Dedifferentiated amniotic fluid mesenchymal stem cell (primary cell): ENCODE results near the gene CAVIN2.
"Not testable (repeated sequence)": the region's sequence is repeated elsewhere in the genome, so short reads cannot be mapped to it uniquely, and the experiment has no call there.

ENCODE experiments used
- DNase-seq: peaks from one replicate; pipeline ENCODE4 v3.0.0-alpha.2; 2016; ENCODE audit errors: extremely low spot score

Gene CAVIN2

DNA sequence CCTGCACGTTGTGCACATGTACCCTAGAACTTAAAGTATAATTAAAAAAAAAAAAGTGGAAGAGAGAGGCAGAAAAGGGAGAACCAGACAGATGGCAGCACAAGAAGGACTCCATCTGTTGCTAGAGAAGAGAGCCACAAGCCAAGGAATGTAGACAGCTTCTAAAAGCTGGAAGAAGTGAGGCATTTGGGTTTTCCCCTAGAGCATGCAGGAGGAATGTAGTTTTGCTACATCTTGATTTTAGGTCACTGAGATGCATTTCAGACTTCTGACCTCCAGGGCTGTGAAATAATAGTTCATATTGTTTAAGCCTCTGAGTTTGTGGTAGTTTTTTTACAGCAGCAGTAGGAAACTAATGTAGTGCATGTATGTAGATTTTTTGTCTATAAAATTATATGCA is 46.0 kb downstream of the CAVIN2 start:
- DNase-seq, result no peak

DNA sequence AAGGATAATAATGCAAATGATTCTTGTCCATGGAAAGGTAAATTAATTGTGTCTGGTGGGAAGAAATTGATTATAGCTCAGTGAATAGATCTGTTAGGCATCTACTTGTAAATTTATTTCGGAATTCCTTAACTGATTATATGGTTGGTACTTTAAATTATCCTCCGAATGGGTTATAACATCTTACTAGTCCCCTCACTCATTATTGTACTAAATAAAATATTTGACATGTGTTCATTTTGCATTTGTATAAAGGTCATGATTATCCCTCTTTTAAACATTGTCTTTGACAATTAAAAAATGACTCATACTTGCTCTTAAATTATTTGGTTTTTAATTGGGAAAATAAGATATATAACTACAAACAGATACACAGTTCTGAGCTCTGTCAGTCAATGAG is 47.4 kb downstream of the CAVIN2 start:
- DNase-seq, result no peak

DNA sequence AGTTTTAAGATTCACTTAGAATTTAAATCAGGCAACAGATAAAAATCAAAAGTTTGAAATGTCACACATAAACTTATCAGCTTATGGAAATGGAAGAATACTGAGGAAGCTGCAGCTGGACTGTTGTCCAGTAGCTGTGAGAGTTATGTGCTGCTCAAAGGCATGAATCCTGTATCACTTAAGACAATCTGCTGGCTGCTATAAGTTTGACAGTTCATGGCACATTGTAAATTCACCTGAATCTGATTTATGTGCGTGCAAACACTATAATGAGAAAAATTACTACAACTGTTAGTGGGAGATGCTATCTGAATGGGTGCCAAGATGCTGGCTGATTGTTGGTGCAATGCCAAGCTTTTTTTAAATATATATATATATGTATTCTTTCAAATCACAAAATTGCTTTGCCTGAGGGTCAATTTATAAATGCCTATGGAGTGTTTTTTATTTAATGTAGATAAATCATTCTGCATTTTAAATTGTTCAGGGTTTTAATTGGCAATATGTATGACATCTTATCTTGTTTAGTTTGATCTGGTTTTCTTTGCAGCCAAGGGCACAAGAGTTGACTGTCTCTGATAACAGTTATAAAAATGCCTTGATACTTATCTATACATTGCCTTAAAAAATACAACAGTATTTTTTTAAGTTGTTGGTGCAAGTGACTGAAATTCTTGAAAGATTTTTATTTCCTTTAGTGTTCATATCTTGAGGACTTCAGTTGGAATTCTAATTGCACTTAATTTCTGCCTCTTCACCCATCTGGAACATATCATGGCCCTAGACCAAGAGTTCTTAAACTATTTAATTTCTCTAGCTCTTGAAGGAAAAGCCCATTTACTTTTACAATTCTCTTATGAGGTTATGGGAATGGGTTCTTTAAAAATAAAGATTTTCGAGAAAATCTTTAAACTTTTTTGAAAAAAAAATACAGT is 48.7 kb downstream of the CAVIN2 start:
- no peak for DNase-seq

DNA sequence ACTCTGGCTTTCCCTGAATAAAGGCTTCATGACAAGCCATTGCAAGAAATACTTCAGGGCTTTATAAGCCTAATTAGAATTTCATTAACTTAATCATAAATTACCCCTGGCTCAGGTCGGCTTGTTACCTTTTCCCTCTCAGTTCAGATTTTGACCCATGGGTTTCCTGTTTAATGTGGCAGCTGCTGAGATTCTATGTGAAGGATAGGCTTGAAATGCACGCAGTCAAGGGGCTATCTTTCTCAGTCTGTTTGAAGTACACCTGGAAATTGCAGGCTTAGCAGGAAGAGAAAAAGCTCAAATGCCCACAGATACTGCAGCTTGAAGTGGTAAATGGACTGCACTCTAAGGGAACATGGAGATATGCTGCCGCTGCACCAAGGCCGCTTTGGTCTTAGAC is 49.4 kb downstream of the CAVIN2 start:
- DNase-seq, result no peak

DNA sequence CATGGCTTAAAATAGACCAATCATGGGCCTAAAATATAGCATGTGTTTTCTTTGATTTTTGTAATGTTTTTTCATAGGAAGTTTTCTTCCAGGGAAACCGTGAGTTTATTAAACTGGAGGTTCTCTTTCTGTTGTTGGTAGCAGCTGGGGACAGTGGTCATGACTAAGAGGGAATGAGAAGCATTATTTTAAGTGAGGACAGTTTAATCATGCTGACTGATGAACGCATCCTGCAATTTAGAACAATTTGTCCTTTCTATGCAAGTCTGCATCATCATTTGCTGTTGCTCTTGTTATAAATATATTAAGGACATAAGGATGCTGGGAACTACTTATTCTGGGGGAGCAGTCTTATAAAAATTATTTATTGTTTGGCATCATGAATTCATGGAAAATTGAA is 51.2 kb downstream of the CAVIN2 start:
- DNase-seq, result no peak

DNA sequence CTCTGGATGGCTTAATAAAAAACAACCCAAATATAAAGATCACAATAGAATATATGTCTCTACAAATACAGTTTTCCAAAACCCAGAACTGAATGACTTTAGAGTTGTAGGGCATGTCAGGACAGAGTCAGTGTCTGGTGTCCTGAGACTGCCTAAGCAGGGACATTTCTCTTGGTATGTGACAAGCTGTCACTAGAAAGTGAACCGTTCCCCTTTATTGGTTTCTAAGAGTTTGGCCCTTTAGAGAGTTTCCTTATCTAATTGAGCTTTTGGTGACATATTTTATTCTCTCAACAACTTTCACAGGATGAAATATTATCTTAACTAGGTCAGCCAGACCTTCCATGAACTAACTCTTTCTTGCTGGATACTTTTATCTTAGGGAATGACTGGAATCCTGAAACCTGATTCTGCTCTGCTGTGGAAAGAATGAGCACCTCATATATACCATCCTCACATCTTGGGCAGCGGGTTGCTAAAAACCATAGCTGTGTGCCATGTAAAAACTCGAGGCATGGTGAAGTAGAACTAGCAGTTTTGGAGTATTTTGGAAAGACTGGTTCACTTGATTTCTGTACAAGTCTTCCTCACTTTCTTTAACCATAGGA is 54.8 kb downstream of the CAVIN2 start:
- no peak for DNase-seq

DNA sequence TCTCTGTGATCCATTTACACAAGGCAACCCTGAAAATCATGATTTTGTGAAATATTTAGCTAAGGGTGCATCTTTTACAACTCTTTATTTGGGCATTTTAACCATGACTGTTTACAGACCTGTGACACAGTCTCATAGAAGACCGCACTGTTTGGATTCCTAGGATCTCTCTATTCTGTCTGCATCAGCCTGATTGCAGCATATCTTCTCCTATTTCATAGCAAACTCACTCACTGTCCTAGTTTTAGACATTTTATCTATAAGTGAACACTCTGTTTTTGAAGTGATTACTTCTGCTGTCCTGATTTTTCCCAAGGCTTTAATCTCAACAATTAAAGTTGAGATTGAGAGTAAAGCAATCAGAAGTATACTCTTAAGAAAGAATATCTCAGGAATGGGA is 56.2 kb downstream of the CAVIN2 start:
- no peak for DNase-seq

DNA sequence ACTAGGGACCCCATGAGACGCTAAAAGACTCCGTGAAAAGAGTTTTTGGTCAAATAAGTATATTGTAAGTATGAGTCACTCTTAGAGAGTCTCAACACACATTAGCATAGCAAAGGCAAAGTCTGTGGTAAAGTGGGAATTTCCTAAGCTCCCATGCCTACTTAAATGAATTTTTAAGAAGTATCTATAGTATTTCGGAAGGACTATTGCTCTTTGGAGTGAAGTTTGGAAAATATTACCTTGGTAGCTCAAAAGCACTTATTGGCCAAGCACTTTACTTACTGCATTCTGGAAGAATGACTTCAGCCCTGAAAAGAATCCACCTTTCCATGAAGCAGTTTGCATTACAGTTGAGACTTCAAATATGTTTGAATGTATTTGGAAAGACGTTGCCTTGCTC is 57.1 kb downstream of the CAVIN2 start:
- DNase-seq, result no peak

DNA sequence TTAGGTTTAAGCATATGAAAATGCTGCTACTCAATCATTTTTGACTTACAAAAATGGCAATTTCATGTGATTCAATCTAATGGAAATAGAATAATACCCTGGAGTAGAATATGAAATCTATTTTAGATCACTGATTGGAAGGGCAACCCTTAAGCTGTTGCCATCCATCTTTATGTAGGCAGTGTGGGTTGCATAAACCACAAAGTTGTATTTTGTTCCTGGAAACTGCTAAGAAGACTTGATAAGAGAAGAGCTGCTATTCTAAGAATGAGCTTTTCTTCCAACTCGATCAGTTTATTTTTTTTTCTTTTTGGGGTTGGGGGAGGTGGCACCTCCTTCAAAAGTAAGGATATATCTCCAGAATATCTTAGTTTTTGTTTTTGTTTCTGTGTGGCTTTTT is 60.2 kb downstream of the CAVIN2 start:
- no peak for DNase-seq

DNA sequence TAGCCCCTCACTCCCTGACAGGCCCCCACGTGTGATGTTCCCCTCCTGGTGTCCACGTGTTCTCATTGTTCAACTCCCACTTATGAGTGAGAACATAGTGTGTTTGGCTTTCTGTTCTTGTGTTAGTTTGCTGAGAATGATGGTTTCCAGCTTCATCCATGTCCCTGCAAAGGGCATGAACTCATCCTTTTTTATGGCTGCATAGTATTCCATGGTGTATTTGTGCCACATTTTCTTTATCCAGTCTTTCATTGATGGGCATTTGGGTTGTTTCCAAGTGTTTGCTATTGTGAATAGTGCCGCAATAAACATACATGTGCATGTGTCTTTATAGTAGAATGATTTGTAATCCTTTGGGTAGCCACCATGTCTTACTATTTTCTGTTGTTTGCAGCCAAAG is 61.2 kb downstream of the CAVIN2 start:
- not testable (repeated sequence) for DNase-seq
